GM23338 (cell line): Measurements from ENCODE around the gene GALNT11. TPM values are rescaled to one million over a fixed set of nuclear protein-coding genes. Genes with fewer than 3 reads are reported as not detected.
"Not testable (repeated sequence)": the region's sequence is repeated elsewhere in the genome, so short reads cannot be mapped to it uniquely, and the experiment has no call there.

ENCODE experiments used
- ATAC-seq: fragments of 200-7000 bp; cut with Tn5 transposase; 3 replicates; pipeline ENCODE4 v1.9.1; 2020
- DNase-seq: peaks from one replicate; pipeline ENCODE4 v3.0.0-alpha.2; 2015; ENCODE audit warnings: low spot score
- H2AFZ ChIP-seq: fragments of 200-600 bp; sonication (generic); 2 replicates; pipeline ENCODE4 v1.8.0; 2016; ENCODE audit warnings: antibody characterized with exemption, mild to moderate bottlenecking, moderate library complexity
- H3F3A ChIP-seq: fragments of 200-600 bp; sonication (generic); replicated peaks from 2 replicates; pipeline ENCODE4 v1.8.0; 2017; ENCODE audit warnings: antibody characterized with exemption, mixed run types, low read depth
- H3K27ac ChIP-seq: fragments of 200-600 bp; sonication (generic); 2 replicates; pipeline ENCODE4 v1.6.1; 2016; ENCODE audit warnings: low read depth
- H3K27me3 ChIP-seq: fragments of 200-600 bp; sonication (generic); 2 replicates; pipeline ENCODE4 v1.8.0; 2016; ENCODE audit warnings: mild to moderate bottlenecking, mixed run types, moderate library complexity; ENCODE audit not compliant: insufficient read depth
- H3K36me3 ChIP-seq: fragments of 200-600 bp; sonication (generic); 2 replicates; pipeline ENCODE4 v1.8.0; 2016; ENCODE audit warnings: mild to moderate bottlenecking; ENCODE audit not compliant: insufficient read depth
- H3K4me1 ChIP-seq: fragments of 200-600 bp; sonication (generic); 2 replicates; pipeline ENCODE4 v1.8.0; 2016; ENCODE audit warnings: mild to moderate bottlenecking, moderate library complexity; ENCODE audit not compliant: insufficient read depth
- H3K4me2 ChIP-seq: fragments of 200-600 bp; sonication (generic); 2 replicates; pipeline ENCODE4 v1.7.1; 2017; ENCODE audit warnings: mixed run types
- H3K4me3 ChIP-seq: fragments of 200-600 bp; sonication (generic); 2 replicates; pipeline ENCODE4 v1.6.1; 2016; ENCODE audit warnings: mixed run types
- H3K79me2 ChIP-seq: fragments of 200-600 bp; sonication (generic); replicated peaks from 2 replicates; pipeline ENCODE4 v1.8.0; 2017; ENCODE audit warnings: mild to moderate bottlenecking; ENCODE audit not compliant: insufficient read depth
- H3K9me2 ChIP-seq: fragments of 200-600 bp; sonication (generic); 2 replicates; pipeline ENCODE4 v1.8.0; 2017; ENCODE audit not compliant: insufficient read depth
- H4K20me1 ChIP-seq: fragments of 200-600 bp; sonication (generic); replicated peaks from 2 replicates; pipeline ENCODE4 v1.8.0; 2017; ENCODE audit warnings: mild to moderate bottlenecking; ENCODE audit not compliant: insufficient read depth
- H3K27ac Mint-ChIP-seq: 2 replicates; pipeline ENCODE4 v1.8.0; 2020; ENCODE audit warnings: inconsistent platforms, mild to moderate bottlenecking, moderate library complexity, mixed read lengths
- H3K27me3 Mint-ChIP-seq: 3 replicates; pipeline ENCODE4 v1.8.0; 2022; ENCODE audit warnings: low read depth, mild to moderate bottlenecking, moderate library complexity, mixed read lengths, inconsistent platforms; ENCODE audit not compliant: insufficient read depth, poor library complexity
- H3K36me3 Mint-ChIP-seq: 3 replicates; pipeline ENCODE4 v1.8.0; 2021; ENCODE audit warnings: low read depth, mild to moderate bottlenecking, inconsistent platforms, moderate library complexity, mixed read lengths
- H3K4me1 Mint-ChIP-seq: 3 replicates; pipeline ENCODE4 v1.8.0; 2020; ENCODE audit warnings: mild to moderate bottlenecking, inconsistent platforms, mixed read lengths
- H3K4me3 Mint-ChIP-seq: 3 replicates; pipeline ENCODE4 v1.8.0; 2021; ENCODE audit warnings: moderate library complexity, mild to moderate bottlenecking, inconsistent platforms, mixed read lengths
- H3K9me3 Mint-ChIP-seq: 3 replicates; pipeline ENCODE4 v1.8.0; 2020; ENCODE audit warnings: moderate library complexity, mild to moderate bottlenecking, inconsistent platforms, mixed read lengths
- ETS1 ChIP-seq: IDR thresholded peaks from 2 replicates; pipeline ENCODE4 v1.6.1; 2016; ENCODE audit warnings: antibody characterized with exemption
- EZH2 ChIP-seq: fragments of 200-600 bp; sonication (generic); IDR thresholded peaks from one replicate; pipeline ENCODE4 v1.8.0; 2017; ENCODE audit warnings: antibody characterized with exemption, mild to moderate bottlenecking, low read depth; ENCODE audit not compliant: unreplicated experiment
- EZH2phosphoT487 ChIP-seq: fragments of 200-600 bp; sonication (generic); IDR thresholded peaks from one replicate; pipeline ENCODE4 v1.8.1; 2018; ENCODE audit warnings: antibody characterized with exemption; ENCODE audit not compliant: unreplicated experiment
- JUNB ChIP-seq: IDR thresholded peaks from one replicate; pipeline ENCODE4 v1.6.1; 2016; ENCODE audit warnings: antibody characterized with exemption; ENCODE audit not compliant: unreplicated experiment
- NANOG ChIP-seq: IDR thresholded peaks from 2 replicates; pipeline ENCODE4 v1.6.1; 2016; ENCODE audit warnings: antibody characterized with exemption, borderline replicate concordance
- POLR2AphosphoS5 ChIP-seq: IDR thresholded peaks from 2 replicates; pipeline ENCODE4 v1.6.1; 2016; ENCODE audit warnings: antibody characterized with exemption, low read depth
- REST ChIP-seq: IDR thresholded peaks from one replicate; pipeline ENCODE4 v1.6.1; 2018; ENCODE audit warnings: antibody characterized with exemption; ENCODE audit not compliant: unreplicated experiment
- STAT1 ChIP-seq: IDR thresholded peaks from one replicate; pipeline ENCODE4 v1.6.1; 2016; ENCODE audit warnings: antibody characterized with exemption; ENCODE audit not compliant: unreplicated experiment
- ZNF114 ChIP-seq: fragments of 250-450 bp; sonication (Bioruptor Pico); IDR thresholded peaks from 2 replicates; pipeline ENCODE4 v1.5.0; 2020; ENCODE audit warnings: mild to moderate bottlenecking, moderate library complexity
- ZNF331 ChIP-seq: fragments of 250-450 bp; sonication (Bioruptor Pico); IDR thresholded peaks from 2 replicates; pipeline ENCODE4 v1.5.0; 2020; ENCODE audit warnings: low read depth, mild to moderate bottlenecking, moderate library complexity
- ZNF462 ChIP-seq: fragments of 250-450 bp; sonication (Bioruptor Pico); IDR thresholded peaks from 2 replicates; pipeline ENCODE4 v1.5.0; 2020; ENCODE audit warnings: mild to moderate bottlenecking, moderate library complexity
- polyA plus RNA-seq: library from polyadenylated mRNA; unstranded; fragments of >200 nt; fragmentation: Nextera tagmentation; extraction: Ambion mirVana; gene quantifications from 2 replicates; pipeline ENCODE4 v1.2.1, GENCODE V29; 2016
- total RNA-seq: library from RNA; depleted of rRNA; stranded (reverse); fragments of >200 nt; shearing (Covaris generic); gene quantifications from 2 replicates; pipeline ENCODE4 v1.2.3, GENCODE V29; 2014

The GALNT11 gene
- total and polyA plus RNA-seq, 2 experiments from 2014 or later: 16.1 to 33.6 TPM

- H3F3A ChIP-seq, DNase-seq, H3K4me1 ChIP-seq, H3K27me3 Mint-ChIP-seq, H4K20me1 ChIP-seq, H3K36me3 ChIP-seq, H3K4me2 ChIP-seq, H3K27ac ChIP-seq, H3K4me1 Mint-ChIP-seq, H3K4me3 ChIP-seq, ATAC-seq, H3K27ac Mint-ChIP-seq, H3K9me2 ChIP-seq, H3K4me3 Mint-ChIP-seq, H2AFZ ChIP-seq, H3K27me3 ChIP-seq: not testable (repeated sequence)
- peaks cover 83% of the 10 kb centered on the region for H3K36me3 Mint-ChIP-seq
- peaks cover 21% of the 10 kb centered on the region for H3K79me2 ChIP-seq
- peaks cover 85% of the 10 kb centered on the region for H3K9me3 Mint-ChIP-seq
These were observed 40.4 kb downstream of the GALNT11 start for GRCh38 chr7:152065800-152066344.

DNA sequence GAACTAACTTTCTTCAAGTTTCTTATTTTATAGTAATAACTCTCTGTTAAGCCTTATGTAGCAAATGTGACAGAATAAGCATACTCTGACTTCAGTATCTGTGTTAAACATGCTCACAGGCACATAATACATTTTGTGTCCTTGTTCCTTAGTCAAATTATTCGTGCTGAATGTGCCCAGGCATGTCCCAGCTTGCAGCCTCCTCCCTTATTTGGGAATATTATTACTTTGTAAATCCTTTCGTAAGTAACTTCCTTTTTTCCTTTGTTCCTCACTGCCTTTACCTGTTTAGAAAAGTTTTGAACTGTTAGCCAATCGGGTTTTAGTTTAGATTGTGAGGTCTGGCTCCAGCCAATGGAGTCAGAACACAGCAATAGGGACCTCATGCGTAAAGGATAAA, 46.9 kb downstream of the GALNT11 start:
- ATAC-seq: no peak
- peaks cover 30% of the 10 kb centered on the region for H3K9me3 Mint-ChIP-seq
- peaks cover 28% of the 10 kb centered on the region for H3K36me3 Mint-ChIP-seq
- peaks cover 12% of the 10 kb centered on the region for H3K79me2 ChIP-seq
- no peak overlapping the region for H2AFZ ChIP-seq
- no peaks in the 10 kb centered on the region for H3K27me3 ChIP-seq
- peaks cover 33% of the 10 kb centered on the region for H3K4me1 ChIP-seq
- peak overlapping the region; percentile 16; the same call in 1 of the 2 replicates for H3K27ac ChIP-seq
- H3K36me3 ChIP-seq: no peaks in the 10 kb centered on the region
- peaks cover 51% of the 10 kb centered on the region for H3K4me1 Mint-ChIP-seq
- peaks cover 2% of the 10 kb centered on the region for H3K27me3 Mint-ChIP-seq
- H3K4me2 ChIP-seq: no peak overlapping the region
- DNase-seq: no peak
- no peaks in the 10 kb centered on the region for H3F3A ChIP-seq
- no peak overlapping the region for H3K4me3 ChIP-seq
- H3K4me3 Mint-ChIP-seq: no peak overlapping the region
- H4K20me1 ChIP-seq: no peaks in the 10 kb centered on the region
- no peaks in the 10 kb centered on the region for H3K9me2 ChIP-seq
- peak overlapping the region; percentile 74 for H3K27ac Mint-ChIP-seq
- no peak for TF ChIP-seq EZH2
- TF ChIP-seq ZNF114: no peak
- no peak for TF ChIP-seq JUNB
- TF ChIP-seq EZH2phosphoT487: no peak
- no peak for TF ChIP-seq NANOG
- TF ChIP-seq REST: no peak
- TF ChIP-seq STAT1: no peak
- no peak for TF ChIP-seq ZNF331 (CRISPR knock-in tag)
- no peak for TF ChIP-seq POLR2AphosphoS5
- TF ChIP-seq ZNF462 (CRISPR knock-in tag): no peak
- no peak for TF ChIP-seq ETS1
